Suppressor macrophage (primary cell): ENCODE measurements around the gene TLL1.

ENCODE experiments used
- DNase-seq, 4 experiments: peaks; one replicate each; pipeline ENCODE4 v3.0.0-alpha.2; 2020 to 2022

TLL1 gene

DNA sequence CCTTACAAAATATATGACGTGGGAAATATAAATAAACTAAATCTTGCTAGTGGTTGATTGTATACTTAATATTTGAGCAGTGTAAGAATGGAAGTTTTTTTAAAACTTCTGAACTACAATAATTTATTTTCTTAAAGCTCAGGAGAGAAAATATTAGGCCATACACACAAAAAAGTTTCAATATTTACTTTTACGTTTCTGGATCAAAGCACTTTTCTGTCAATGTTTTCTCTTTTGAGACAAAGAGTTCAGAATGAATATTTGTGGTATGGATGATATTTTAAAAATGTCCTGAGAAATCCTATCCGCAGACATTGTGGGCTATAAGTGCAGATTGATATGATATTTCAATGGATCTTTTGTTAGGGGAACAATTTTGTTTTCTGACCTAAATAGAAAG lies 109.9 kb downstream of the TLL1 start:
- DNase-seq = no peak

DNA sequence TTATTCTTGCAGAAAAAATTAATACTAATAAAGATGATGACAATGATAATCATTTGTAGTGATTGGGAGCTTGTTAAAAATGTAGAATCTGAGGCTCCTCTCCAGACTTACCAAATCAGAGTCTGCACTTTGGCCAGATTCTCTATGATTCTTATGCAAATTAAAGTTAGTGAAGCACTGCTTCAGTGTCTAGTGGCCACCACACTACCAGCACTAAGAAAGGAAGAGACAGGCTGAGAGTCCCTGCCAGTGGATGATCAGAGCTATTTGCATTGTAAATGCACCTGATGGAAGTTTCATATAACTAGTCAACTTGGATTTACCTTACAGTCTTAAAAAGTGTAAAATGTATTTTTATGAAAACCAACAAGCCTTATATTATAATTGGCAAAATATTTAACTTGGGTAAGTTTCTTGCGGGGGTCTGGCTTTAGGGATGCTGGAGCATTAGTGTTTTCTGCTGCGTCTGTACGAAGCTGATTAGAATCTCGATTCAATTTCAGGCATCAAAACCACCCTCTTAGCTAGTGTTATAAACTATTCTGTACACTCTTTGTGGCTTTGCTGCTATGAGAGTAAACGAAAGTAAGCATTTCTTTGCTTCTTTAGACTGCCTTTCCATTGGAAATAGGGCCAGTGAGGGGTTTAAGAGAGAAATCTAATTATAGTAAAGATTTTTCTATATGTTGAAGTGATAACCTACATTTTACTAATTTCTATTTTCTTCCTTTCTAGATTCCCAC lies 114.1 kb downstream of the TLL1 start:
- DNase-seq = no peak

DNA sequence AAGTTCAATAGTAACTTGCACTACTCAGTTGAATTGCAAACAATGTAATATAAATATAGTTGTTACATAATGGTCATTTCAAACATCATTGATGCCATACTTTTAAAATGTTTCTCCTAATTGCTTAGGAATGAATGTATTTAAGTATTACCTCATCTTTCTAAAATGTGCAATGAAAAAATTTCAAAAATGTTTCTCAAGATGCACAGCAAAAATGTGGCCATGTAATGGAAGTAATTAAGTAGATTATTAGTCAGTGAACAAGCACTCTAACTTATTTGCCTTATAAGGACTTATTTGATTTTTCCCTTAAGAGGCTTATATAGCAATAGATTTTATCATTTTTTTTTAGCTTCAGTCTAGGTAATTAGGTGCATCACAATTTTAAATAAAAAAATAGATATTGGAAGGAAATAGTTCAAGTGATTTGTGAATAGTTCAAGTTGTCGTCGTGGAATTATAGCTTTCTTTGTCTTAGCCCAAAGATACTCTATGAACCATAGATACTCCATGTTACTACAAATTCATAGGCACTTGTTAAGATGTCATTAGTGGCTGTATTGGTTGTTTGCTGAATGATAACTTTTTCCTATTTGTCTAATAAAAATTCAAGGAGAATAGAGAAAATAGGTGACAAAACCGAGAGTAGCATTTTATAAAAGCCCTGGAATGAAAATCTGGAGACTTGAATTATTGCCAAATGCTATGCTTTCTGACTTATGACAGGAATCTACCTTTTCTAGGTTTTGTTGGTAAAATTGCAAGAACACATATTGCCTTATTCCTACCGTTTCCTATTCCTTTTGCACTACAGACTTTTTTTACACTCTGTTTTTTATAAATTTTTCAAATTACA lies 118.5 kb downstream of the TLL1 start:
- DNase-seq = no peak

DNA sequence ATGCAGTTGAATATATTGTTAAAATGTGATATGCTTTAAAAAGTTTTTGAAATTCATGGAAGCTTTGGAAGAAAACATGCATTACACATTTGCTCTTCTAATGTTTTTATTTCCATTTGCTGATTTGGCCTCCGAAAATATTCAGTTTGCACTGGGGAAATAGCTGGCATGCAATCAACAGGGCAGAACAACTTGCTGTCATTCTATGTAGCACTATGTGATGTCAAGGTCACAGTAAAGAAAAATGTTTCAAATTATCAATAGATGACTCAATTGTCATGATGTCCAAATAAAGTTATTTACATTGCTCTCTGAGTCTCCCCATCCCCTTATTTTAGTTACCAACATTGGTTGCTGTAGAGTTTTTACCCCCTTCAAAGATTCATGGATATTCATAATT lies 119.2 kb downstream of the TLL1 start:
- DNase-seq = no peak

DNA sequence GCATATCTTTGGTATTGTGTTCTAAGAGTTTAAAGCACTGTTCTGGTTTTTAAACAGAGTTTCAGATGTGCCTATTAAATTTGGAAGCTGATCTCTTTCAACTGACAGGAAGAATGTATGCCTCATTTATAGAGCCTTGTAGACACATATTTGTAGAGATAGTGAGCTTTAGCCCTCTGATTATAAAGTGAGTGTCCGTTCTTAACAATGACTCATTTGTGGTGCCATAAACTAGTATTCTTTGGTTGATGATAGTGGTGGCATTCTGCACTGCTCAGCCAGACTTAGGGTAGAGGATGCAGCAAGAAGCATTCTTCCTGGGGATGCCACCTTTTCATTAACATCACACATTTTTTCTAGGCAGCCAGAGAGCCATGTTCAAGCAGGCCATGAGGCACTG lies 121.7 kb downstream of the TLL1 start:
- DNase-seq = no peak

DNA sequence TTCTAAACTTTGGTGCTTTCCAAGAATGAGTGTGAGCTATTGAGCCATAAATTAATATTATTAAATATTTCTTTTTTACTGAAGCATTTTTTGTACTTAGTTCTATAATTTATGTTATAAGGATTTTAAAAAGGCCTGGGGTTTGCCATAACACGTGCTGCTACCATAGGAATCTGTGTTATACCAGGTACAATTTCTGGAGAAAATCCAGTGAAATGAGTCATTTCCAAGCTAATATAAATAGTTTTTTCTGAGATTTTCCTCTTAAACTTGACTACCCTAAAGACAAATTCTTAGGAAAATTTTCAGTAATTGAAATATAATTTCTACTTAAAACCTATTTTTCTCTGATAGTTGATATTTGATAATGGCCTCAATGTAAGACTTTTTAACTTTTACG lies 130.8 kb downstream of the TLL1 start:
- no peak for DNase-seq

DNA sequence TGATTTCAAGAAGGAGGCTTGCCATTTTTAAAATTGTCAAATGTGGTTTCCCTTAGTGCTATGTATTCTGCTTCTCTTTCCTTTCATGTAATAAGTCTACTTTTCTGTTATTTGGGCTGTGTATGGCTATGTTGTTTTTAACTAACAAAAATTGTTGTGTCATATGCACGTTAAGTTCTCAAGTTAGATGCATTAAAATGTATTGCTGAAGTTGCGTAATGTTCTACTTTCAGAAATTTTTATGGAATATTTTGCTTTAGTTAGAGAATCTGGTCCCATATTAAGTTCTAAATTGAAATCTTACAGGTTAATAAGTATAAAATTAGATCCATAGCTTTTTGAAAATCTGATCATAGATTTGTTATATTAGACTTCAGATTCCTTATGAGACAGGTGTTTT lies 133.2 kb downstream of the TLL1 start:
- DNase-seq = no peak

DNA sequence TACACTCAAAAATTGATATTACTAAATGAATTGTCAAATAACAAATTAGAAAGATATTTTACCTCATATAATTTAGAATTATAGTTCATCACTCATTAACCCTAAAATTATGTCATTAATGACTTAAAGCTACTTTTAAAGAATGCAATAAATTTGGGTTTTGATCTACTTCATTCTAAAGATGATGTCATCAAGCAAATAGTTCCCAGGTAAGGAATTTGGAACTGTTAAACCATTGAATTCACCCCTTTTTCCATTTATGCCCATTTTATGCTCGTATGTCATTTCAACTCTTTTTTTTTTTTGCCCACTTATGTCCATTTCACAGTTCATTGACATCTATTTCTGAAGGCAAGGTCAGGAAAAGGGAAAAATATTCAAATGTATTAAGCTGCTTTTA lies 135.5 kb downstream of the TLL1 start:
- no peak for DNase-seq

DNA sequence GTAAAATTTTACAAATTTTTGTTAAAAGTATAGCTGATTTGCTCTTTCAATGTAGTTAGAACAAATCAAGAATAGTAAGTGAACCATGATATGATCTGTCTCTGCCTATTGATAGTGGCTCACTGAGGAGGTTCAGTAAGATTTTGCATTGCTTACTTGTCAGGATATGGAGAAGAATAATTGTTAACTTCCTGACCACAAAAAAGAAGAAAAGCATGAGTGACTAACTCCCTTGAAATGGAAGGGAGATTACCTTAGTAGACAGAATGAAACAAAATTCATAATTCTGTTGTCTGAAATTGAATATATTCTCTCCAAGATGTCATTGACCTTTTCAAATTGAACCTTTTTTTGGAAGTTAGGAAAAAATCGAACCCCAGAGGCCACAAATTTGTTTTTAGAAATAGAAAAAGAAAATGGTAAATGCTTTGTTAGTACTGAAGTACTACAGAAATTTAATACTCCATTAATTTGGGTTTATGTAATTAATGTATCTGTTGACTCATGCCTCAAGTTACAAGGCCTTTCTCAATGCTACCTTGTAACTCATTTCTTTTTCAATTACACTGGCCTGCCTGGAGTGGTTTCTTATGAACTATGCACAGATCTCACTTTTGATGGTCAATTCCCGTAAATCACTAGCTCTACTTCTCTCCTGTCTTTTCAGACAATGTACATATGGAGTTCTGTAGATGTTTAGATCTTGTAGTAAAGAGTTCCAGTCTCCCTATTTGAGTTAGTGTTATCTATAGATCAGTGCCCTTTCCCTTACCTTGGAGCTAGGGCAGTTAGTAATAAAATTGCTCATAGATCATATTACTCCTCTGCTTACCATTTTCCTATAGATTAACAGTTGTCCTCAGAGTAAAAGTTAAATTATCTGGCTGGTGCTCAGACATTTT lies 139.3 kb downstream of the TLL1 start:
- no peak for DNase-seq

DNA sequence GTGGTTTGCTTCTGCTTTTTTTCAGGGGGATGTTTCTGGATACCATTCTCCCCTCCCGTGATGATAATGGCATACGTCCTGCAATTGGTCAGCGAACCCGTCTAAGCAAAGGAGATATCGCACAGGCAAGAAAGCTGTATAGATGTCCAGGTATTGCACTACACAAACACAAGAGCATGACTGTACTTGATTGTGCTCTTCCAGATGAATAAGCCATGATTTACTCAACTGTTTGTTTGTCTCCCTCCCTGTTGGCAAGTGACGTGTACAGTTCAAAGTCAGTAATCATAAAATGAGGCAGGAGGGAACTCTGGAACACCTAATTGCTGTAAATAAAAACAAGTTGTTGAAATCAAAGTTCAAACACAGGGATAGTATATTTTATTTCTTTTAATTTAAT lies 141.4 kb downstream of the TLL1 start:
- no peak for DNase-seq

DNA sequence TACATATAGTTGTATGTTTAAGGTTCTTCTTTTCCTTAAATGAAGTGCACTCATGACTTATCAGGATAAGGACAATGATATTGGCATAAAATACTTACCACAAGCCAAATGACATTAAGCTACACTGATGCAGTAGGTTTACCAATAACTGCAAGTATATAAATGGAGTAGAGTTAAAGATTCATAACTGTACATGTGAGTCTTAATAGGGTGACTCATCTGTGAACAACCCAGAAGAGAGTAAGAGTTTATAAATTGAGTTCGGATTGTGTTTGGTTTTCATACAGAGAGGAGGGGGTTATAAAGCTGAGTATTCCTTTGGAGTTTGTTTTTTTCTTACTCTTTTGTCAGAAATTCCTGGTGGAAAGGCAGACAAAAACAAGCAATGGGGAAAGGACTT lies 144.8 kb downstream of the TLL1 start:
- no peak for DNase-seq

DNA sequence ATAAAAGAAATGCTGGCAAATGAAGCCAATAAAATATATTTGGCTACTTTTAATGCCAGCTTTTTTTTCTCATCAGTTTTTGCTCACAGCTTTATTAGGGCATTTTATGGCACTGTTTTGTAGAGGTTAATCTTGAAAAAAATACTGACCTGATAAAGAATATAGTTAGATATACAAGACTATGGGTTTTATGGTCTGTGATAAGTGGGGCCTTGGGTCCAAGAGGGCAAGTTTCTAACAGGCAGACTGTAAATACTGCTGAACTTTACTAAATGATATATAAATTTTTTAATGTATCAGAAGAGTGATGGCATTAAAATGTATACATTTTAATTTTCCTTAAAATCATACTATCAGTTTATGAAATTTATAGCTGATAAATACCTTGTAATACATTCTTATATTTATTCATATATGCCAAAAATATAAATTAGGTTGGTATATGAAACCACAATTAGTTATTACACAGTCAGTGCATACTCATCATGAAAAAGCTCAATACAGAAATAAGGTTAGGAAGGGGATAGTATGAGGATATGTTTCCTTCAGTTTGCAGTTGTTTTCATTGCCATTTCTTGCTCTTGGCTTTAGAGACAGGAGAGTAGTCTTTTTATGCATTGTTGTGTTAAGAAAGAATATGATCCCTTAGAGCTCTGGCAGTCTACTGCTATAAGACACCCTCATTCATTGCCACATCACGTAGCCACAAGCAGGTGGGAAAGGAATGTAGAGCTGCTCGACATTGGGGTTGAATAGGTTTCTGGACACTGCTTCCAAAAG lies 146.6 kb downstream of the TLL1 start:
- DNase-seq = no peak

DNA sequence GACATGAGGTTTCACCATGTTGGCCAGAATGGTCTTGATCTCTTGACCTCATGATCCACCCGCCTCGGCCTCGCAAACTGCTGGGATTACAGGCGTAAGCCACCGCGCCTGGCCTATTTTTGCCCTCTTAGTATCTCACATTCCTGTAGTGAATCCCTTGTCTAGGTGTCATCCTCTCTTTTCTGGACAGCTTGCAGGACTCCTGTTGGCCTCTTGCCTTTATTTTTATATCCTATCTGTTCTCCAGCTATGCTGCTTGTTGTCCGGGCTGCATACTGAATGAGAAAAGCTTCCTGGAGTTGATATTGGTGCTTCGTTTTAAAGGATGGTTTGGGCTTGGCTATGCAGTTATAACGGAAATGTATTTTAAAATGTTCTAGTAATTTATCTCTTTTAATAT lies 148.6 kb downstream of the TLL1 start:
- no peak for DNase-seq

DNA sequence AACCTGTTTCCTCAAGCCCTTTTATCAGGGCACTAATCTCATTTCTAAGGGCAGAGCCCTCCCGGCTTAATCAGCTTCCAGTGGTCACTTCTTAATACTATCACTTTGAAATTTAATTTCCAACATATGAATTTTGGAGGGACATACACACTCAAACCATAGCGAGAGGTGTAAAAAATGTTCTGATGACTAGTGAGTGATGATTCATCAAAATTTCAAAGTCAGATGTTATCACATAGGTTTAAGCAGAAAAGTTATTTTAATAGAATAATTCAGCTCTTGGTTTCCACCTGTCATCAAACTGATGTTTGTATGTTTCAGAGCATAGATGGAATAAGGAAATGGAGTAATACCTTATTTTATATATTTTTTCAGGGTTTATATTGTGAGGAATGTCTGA lies 161.9 kb downstream of the TLL1 start:
- DNase-seq = no peak

DNA sequence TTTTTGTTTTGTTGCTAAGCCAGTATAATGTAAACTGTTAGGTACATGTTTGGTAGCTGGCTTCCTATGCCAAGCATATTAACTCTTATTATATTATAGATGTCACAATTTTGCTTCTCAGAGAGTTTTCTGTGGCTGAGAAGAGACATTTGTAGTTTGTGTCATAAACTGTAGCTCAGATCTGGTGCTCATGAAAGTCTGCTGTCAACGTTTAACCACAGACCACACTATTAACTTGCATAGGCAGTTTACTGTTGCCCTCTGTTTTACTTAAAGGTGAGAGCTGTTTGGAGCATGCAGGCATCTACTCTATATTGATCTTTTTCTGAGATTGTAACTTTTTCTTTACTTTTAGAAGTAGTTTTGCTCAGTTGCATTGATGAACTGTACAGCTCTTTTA lies 166.8 kb downstream of the TLL1 start:
- DNase-seq = no peak

DNA sequence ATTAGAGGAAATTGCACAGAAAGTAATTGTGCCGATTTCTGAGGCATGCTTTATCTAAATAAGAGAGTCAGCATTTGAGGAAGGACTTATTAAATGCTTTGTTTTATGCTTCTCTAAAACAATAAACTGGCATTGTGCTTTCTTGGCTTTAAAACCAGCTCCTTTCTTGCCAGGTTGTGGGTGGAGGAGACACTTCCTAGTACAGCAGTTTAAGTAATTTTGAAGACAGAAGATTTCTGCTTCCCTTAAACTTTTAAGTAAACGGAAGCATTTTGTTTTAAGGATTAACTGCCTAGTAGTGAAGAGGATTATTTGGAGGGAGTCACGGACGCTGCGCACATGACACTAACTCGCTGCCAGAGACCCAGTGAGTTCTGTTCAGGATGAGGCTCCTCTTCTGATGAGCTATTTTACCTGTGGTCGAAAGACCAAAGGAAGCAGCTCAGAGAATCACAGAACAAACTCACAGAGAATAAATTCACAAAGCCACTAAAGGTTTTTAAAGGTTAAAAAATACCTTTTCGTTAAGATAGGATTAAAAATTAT lies 169.5 kb downstream of the TLL1 start:
- no peak for DNase-seq

DNA sequence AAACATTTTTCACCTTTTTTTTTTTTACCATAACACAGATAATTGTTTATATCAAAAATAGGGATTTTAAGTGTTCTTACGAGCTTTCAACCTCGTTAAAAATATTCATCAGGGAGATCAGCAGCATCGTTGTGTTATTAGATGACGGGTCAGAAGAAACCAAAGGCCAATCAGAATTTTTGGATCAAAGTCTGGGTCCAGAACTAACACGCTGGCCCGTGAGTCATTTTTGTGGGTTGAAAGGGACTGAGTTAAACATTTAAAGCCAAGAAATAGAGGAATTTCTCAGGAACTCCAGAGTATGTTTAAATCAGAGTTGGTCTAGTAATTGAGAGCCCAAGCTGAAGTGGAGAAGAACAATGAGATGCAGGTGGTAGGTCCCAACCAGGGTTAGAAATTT lies 170.8 kb downstream of the TLL1 start:
- DNase-seq = no peak

DNA sequence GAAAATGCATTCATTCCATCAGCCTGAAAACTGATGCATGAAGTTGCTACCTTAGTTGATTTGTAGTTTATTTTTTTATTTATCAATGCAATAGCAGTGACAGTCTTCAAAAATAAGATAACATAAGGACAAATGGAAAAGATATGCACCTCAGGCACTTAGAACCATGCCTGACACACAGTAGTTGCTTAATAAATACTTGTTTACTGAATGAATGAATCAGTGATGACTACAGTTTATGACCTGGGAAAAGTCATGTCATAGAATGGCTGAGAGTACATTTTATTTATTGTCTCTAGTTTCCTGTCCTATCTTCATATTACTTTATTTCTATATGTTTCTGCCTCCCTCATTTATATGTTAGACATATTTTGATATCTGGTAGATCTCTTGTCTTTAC lies 171.8 kb downstream of the TLL1 start:
- DNase-seq = no peak

DNA sequence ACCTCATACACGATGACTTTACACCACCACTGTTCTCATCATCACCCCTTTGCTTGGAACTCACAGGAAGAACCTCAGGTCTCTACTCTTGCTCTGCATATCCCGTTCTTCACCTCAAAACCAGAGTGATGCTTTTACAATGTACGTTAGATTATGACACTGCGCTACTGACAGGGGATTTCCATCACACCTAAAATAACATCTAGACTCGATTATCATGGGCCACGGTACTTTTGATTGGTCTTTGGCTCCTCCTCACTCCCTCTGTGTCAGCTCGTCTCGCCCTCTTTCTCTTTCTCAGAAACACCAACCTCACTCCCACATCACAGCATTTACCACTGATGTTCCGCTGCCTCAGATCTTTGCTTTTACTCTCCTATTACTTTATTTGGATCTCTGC lies 172.4 kb downstream of the TLL1 start:
- no peak for DNase-seq

DNA sequence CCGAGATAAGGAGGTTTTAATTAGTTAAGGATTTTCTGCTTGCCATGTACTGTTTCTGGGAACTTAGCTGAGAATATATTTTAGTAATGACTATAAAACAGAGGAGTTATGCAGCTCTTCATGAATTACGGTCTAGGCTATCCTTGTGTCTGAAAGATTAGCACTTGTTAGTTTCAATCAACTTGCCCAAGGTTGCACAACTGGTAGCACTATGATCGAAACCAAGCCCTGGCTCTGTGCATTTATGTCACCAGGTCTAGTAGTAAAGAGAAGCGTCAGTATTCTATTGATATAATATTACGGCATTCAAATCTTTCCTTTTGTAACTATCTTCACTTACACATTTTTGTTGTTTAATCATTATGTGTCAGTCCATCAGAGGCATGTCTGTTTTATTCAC lies 176.0 kb downstream of the TLL1 start:
- DNase-seq = no peak

DNA sequence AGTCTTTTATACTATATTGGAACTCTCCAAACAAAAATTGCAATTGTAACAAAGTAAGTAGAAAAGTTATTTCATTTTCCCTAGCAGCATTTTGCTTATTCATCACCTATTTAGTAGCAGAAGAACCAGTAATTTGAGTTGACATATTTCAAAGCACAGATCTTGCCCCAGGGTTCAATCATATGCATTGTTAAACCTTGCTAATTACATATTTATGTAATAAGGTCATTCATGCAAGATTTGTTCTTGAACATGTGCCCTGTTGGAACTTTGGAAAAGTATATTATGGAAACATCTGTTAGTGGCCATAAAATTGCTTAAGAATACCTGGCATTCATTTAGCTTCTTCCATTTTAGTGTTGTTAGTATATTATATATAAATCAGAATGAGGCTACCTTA lies 191.7 kb downstream of the TLL1 start:
- no peak for DNase-seq

DNA sequence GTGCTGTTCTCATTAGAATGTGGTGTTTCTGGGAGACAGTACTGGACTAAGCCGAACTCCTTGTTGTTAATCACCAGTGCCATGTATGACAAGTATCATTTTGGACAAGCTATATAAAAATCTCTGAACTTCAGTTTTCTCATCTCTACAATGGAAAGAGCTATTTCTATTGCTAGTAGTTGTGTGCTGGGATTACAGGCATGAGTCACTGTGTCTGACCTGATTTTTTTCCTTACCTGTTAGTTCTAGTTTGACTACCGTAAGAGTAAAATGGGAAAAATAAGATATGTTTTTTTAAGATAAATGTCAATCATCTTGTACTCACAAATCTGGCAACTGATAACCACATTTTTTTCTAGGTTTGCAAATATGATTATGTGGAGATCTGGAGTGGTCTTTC lies 192.3 kb downstream of the TLL1 start:
- DNase-seq = no peak
